NCI-H187 treated with DMSO at 0.1 percent for 48 hours (cell line): ENCODE data around the gene GGA1.
"Not testable (repeated sequence)": the region's sequence is repeated elsewhere in the genome, so short reads cannot be mapped to it uniquely, and the experiment has no call there.

ENCODE experiments used
- DNase-seq: peaks from one replicate; lab custom pipeline; 2025; lab: John Stamatoyannopoulos, UW

Gene GGA1

GRCh38 chr22:37571258-37571991, 37.2 kb upstream of the GGA1 start:
- DNase-seq = no peak

- no peak for DNase-seq
These were observed 36.7 kb upstream of the GGA1 start for GRCh38 chr22:37571992-37572373.

GRCh38 chr22:37575490-37576003, 33.1 kb upstream of the GGA1 start:
- no peak for DNase-seq

- no peak for DNase-seq
These were observed 30.6 kb upstream of the GGA1 start for GRCh38 chr22:37578002-37578401.

- no peak for DNase-seq
These were observed 27.1 kb upstream of the GGA1 start for GRCh38 chr22:37581504-37581903.

- no peak for DNase-seq
These were observed 26.1 kb upstream of the GGA1 start for GRCh38 chr22:37582526-37582925.

GRCh38 chr22:37588546-37589215, 20.0 kb upstream of the GGA1 start:
- DNase-seq = no peak

- DNase-seq = no peak
These were observed 19.0 kb upstream of the GGA1 start for GRCh38 chr22:37589636-37590035.

GRCh38 chr22:37591081-37591480, 17.6 kb upstream of the GGA1 start:
- not testable (repeated sequence) for DNase-seq

- DNase-seq = no peak
These were observed 16.7 kb upstream of the GGA1 start for GRCh38 chr22:37591823-37592404.

GRCh38 chr22:37594237-37594636, 14.4 kb upstream of the GGA1 start:
- no peak for DNase-seq

- DNase-seq = no peak
These were observed 9.5 kb upstream of the GGA1 start for GRCh38 chr22:37599153-37599552.

- DNase-seq = no peak
These were observed 7.5 kb upstream of the GGA1 start for GRCh38 chr22:37601203-37601539.

- no peak for DNase-seq
These were observed 6.8 kb upstream of the GGA1 start for GRCh38 chr22:37601540-37602442.

- not testable (repeated sequence) for DNase-seq
These were observed 5.9 kb upstream of the GGA1 start for GRCh38 chr22:37602546-37603277.

GRCh38 chr22:37604074-37604473, 4.6 kb upstream of the GGA1 start:
- no peak for DNase-seq

- no peak for DNase-seq
These were observed 3.8 kb upstream of the GGA1 start for GRCh38 chr22:37604875-37605274.

GRCh38 chr22:37607010-37607934, 1.4 kb upstream of the GGA1 start:
- peak; percentile 39 for DNase-seq

GRCh38 chr22:37607935-37608476, 628 bp upstream of the GGA1 start:
- DNase-seq = no peak
